GM10266 (cell line): ENCODE measurements around the gene NRP2.

ENCODE experiments used
- DNase-seq: peaks from one replicate; pipeline ENCODE4 v3.0.0; 2012; ENCODE audit errors: extremely low spot score
- TF ChIP-seq, protein P1 (sequence below): IDR thresholded peaks from 2 replicates; pipeline ENCODE4 v1.5.1; 2012; ENCODE audit warnings: mild to moderate bottlenecking, low read depth; ENCODE audit not compliant: control insufficient read depth, insufficient read depth; ENCODE audit errors: missing control alignments

The NRP2 gene

GRCh38 chr2:205717999-205718398 lies 35.7 kb downstream of the NRP2 start:
- TF ChIP-seq, protein P1, sequence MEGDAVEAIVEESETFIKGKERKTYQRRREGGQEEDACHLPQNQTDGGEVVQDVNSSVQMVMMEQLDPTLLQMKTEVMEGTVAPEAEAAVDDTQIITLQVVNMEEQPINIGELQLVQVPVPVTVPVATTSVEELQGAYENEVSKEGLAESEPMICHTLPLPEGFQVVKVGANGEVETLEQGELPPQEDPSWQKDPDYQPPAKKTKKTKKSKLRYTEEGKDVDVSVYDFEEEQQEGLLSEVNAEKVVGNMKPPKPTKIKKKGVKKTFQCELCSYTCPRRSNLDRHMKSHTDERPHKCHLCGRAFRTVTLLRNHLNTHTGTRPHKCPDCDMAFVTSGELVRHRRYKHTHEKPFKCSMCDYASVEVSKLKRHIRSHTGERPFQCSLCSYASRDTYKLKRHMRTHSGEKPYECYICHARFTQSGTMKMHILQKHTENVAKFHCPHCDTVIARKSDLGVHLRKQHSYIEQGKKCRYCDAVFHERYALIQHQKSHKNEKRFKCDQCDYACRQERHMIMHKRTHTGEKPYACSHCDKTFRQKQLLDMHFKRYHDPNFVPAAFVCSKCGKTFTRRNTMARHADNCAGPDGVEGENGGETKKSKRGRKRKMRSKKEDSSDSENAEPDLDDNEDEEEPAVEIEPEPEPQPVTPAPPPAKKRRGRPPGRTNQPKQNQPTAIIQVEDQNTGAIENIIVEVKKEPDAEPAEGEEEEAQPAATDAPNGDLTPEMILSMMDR: no peak
- no peak for DNase-seq

GRCh38 chr2:205719847-205720246 lies 37.5 kb downstream of the NRP2 start:
- DNase-seq: no peak
- TF ChIP-seq, protein P1: no peak

DNA sequence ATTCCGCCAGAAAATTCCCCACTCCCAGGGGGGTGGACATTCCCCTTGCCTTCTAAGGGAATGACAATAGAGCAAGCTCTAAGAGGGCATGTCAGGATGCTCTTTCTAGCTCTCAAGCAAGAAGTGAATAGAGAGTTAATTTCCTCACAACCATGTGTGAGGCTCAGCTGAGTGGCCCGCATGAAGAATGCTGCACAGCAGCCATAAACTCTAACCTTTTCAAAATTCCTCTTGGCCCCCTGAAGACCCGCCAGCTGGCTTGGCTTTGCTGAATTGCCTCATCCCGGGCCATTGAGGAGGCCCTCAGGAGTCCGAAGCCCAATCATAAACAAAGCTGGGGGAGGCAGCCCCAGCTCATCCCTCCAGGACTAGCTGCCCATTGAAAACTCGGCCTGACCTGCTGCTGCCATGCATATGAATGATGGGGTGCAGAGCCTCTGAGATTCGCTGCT lies 38.2 kb downstream of the NRP2 start:
- TF ChIP-seq, protein P1: no peak
- DNase-seq: no peak

DNA sequence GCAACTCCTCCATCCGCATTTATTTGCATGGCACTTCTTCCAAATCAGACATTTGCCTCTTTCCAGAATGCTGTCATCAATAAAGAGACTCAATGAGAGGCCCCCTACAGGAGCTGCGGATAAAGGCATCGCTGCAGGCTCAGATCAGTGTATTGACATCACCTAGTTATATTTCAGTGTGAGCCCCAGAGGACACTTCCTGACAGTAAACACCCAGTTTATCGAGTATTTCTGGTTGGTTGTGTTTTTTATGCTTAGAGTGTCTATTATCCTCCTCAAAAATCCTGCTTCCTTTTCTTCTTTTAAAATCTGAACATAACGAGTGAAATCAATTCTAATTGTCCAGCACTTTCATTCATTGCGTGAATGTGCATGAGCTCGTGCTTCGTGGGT lies 38.8 kb downstream of the NRP2 start:
- no peak for DNase-seq
- TF ChIP-seq, protein P1: peak; percentile 19

- TF ChIP-seq, protein P1: no peak
Measured at GRCh38 chr2:205722283-205722918, 40.1 kb downstream of the NRP2 start.

GRCh38 chr2:205723179-205723578 lies 40.9 kb downstream of the NRP2 start:
- no peak for DNase-seq

More at GRCh38 chr2:205722283-205722918, 40.1 kb downstream of the NRP2 start:
- no peak for DNase-seq

DNA sequence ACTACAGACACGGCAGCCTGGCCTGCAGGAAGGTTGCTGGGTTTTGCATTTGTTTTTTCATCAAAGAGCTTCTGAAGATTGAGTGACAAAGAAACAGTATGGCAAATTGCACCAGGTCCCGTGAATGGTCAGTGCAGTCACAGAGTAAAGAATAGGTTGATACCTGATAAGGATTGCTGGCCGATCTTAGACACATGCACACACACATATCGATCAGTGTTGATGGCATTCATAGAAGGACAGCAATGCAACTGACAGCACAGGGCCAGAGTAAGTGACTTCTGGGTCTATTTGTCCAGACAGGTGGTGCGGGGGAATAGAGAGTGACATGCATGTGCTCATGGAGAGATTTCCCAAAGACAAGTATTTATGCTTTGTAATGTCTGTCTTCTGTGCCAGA lies 42.8 kb downstream of the NRP2 start:
- TF ChIP-seq, protein P1: no peak
- DNase-seq: no peak

More at GRCh38 chr2:205723179-205723578, 40.9 kb downstream of the NRP2 start:
- TF ChIP-seq, protein P1: no peak
